ENCODE results near the gene FBXL16.
"Not testable (repeated sequence)": the region's sequence is repeated elsewhere in the genome, so short reads cannot be mapped to it uniquely, and the experiment has no call there.

The FBXL16 gene

GRCh38 chr16:709566-710499 lies 4.2 kb upstream of the FBXL16 start:
- DNase-seq = no peak

- DNase-seq = no peak
Observed at GRCh38 chr16:708959-709358, 3.4 kb upstream of the FBXL16 start.

GRCh38 chr16:708019-708418 lies 2.4 kb upstream of the FBXL16 start:
- DNase-seq = no peak

- DNase-seq = no peak
Observed at GRCh38 chr16:707062-707538, 1.5 kb upstream of the FBXL16 start.

GRCh38 chr16:706189-707061 lies 824 bp upstream of the FBXL16 start:
- DNase-seq = no peak

GRCh38 chr16:704552-705380 lies 835 bp downstream of the FBXL16 start:
- DNase-seq = no peak

DNA sequence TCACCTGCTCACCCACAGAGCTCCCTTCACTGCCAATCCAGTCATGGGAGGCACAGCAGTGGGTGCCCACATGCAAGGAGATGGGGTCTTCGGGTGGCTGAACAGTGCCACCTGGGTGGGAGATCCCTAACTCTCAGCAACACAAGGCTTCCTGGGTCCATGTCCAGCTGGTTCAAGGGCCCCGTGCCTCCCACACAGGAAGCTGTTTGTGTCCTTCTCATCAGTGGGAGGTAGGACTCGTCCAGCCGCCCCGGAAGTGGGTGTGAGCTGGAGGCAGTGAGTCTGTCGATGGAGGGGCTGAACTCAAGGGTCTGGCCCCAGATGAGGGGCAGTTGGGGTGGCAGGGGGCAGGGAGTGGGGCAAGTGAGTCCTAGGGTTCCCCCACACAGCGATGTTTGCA lies 1.6 kb downstream of the FBXL16 start:
- DNase-seq = no peak

DNA sequence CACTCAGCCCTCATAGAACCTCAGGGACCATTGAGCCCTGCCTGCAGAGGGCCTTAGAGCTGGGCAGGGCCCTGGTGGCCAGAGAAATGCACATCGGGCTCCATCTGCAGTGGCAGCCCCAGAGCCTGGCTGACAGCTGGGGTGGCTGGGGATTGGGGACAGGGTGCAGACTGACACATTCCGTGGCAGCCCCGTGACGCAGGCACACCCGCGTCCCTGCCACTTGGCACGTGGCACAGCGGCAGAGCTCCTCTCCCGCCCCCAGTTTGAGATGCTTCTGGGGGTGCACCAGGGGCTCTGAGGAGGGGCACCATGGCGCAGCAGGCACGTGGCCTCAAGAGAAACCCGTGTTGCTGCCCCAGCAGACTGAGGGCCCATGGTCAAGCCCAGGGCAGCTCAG lies 2.2 kb downstream of the FBXL16 start:
- DNase-seq = no peak

GRCh38 chr16:702341-702740 lies 3.3 kb downstream of the FBXL16 start:
- DNase-seq = no peak

DNA sequence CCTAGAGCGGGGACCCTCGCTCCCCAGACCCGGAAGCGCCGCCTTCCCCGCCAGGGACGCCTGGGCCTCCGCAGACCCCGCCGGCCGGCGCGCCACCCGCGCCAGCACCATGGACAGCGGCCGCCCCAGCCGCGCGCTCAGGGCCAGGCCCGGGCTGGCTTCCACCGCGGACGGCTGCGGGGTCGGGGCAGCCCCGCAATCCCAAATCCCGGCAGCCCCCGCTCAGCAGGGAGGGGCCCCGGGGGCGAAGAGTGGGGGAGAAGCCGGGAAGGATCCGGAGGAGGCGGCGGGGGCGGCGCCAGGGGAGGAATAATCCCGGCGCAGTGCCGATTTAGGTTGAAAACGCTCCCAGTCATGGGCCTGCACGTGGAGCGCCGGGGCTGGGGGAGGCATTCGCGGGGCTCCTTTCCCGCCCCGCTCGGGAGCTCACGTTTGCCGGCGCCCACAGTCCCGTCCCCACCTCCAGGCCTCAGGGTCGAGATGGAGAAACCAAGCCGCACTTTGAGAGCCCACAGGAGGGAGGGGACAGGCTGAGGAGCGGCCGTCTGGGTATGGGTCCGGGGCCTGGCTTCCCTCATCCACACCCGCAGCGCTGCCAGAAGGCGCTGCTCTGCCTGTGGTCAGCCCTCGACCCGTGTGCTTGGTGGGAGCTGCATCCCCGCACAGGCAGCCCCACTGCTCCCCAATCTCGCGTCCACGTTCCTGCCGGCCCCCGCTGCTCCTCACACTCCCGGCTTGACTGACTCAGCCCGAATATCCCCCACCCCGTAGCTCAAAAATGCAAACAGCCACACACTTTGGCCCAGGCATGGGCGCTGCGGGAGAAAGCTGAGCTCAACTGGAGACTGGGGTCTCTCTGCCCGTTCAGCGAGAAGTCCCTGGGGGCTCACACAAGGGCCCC lies 4.7 kb downstream of the FBXL16 start:
- peak; percentile 42 for DNase-seq

GRCh38 chr16:698911-699671 lies 6.5 kb downstream of the FBXL16 start:
- no peak for DNase-seq

DNA sequence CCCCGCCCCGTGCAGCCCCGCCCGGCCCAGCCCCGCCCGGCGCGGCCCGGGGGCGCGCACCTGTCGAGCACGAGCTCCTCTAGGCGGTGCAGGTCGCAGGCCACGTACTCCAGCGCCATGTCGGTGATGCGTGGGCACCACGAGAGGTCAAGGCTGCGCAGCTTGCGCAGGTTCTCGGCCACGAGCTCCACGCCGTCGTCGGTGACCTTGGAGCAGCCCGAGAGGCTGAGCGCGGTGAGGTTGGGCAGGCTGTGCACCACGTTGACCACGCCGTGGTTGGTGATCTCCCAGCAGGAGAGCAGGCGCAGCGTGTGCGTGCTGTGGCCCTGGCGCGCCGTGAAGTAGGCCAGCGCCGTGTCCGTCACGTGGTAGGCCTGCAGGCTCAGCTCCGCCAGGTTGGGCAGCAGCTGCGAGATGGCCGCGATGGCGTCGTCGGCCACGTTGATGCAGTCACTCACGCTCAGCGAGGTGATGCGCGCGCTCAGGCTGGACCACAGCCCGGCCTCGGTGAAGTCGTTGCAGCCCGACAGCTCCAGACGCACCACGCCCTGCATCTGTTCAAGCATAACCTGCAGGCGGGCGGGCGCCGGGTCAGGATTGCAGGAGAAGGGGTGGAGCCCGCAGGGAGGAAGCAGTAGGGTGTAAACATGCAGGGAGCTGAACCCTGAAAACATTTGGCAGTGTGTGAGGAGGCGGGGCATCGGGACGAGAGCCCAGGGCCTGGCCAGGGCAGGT lies 10.1 kb downstream of the FBXL16 start:
- peak; percentile 53 for DNase-seq

GRCh38 chr16:694863-695354 lies 10.7 kb downstream of the FBXL16 start:
- no peak for DNase-seq

DNA sequence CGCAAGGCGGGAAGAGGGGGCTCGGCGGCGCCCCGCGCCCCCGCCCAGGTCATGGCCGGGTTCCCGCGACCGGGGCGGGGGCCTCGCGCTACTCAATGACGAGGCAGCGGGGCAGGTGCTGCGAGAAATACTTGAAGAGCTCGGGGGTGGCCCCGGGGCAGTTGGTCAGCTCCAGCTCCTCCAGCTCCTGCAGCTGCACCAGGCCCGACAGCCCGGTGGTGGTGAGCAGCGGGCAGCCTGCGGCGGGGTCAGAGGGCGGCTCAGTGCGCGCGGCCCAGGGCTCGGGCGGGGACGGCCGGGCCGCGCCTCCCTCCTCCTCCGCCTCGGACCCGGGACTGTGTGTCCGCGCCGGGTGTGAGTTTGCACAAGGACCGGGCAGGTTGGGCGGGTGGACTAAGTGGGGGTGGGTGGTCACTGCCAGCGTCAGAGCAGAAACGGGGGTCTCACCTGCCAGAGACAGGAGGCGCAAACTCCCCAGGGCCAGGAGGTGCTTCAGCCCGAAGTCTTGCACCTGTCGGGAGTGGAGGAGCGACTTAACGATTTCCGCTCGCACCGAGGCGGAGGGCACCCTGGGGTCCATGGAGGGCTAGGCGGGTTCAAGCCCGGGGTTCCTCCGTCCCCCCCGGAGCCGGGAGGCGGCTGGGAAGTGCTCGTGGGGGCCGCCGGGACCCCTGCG lies 11.3 kb downstream of the FBXL16 start:
- no peak for DNase-seq

- no peak for DNase-seq
Observed at GRCh38 chr16:693766-694165, 11.8 kb downstream of the FBXL16 start.

GRCh38 chr16:693364-693763 lies 12.2 kb downstream of the FBXL16 start:
- no peak for DNase-seq

DNA sequence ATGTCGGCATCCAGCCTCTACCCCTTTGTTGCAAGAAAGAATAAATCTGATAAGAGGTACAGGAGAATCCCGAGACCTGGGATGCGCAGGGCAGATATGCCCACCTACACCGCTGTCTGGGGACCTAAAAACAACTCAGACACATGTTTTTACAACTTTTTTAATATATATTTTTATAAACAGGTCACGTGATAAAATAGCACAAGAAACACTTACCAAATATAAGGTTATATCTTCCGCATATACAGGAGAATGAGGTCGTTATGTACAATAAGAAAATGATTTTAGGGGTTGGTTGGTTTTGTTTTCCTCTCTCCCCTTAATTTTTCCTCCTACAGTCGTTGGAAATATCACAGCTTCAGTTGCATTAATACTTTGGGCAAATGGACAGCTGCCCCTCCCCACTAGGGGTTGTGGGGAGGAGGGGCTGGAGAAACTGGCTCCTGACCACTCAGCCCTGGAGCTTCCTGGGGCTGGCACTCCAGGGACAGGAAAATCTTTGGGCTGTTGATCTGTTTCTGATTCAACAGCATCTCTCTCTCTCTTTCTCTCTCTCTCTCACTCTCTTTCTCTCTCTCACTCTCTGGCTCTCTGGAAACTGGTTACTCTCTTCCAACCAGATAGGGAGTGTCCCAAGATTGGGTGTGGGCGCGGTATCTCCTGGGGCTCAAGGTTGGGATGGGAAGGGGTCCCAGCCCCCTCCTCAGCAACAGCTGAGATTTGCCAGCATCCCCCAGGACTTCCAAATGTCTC lies 13.1 kb downstream of the FBXL16 start:
- DNase-seq = no peak

- DNase-seq = not testable (repeated sequence)
Observed at GRCh38 chr16:691242-691641, 14.4 kb downstream of the FBXL16 start.
